Measurements from ENCODE around the gene DUSP5. TPM values are rescaled to one million over a fixed set of nuclear protein-coding genes. Genes with fewer than 3 reads are reported as not detected.

DUSP5 gene
- total and polyA plus RNA-seq, 2 of the 4 experiments (the other 2 are of a cell fraction): 42.1 to 48.1 TPM

- BruUV-seq (replicated peaks): no TSS peak
- no peak overlapping the region for H2BK5ac ChIP-seq (ENCODE audit: low read depth, low read length, poor library complexity, severe bottlenecking)
- intact Hi-C loops (cut with micrococcal nuclease): no loop called here
- peaks cover 7% of the 10 kb centered on the region; the same call in 1 of the 2 replicates for H4K20me1 ChIP-seq (ENCODE audit: insufficient read depth, low read length)
- H2AK5ac ChIP-seq (ENCODE audit: low read depth, low read length): peak overlapping the region; percentile 49; the same call in 1 of the 2 replicates
- no peak overlapping the region for H3K9ac ChIP-seq (ENCODE audit: low read depth, low read length)
- H3K4me3 ChIP-seq (ENCODE audit: insufficient read depth, low read depth, low read length): no peak overlapping the region
- 100% methylated on average over 1 of the region's 3 CpGs; no CpG with 5 or more reads in 1 of the 2 experiments for WGBS, 2 experiments (ENCODE audit: extremely low coverage in 2 of 2, insufficient read length in 1 of 2)
- H3K79me1 ChIP-seq (ENCODE audit: low read depth in 1 of 2, low read length in 2 of 2): peaks cover 0 to 28% of the 10 kb centered on the region in 2 experiments; a peak in 2 of 4 replicates
- H3K4me1 ChIP-seq (ENCODE audit: control insufficient read depth, insufficient read depth, low read length): peaks cover 18% of the 10 kb centered on the region
- H2BK15ac ChIP-seq (ENCODE audit: low read depth, low read length): no peak overlapping the region
- dilution Hi-C loops (cut with HindIII; ENCODE audit: low sequenced_read_pairs, unreplicated experiment): no loop called here
- H3K27ac ChIP-seq (ENCODE audit: insufficient read depth, low read length): no peak overlapping the region
- no peak overlapping the region for H2BK20ac ChIP-seq (ENCODE audit: low read depth, low read length)
- H3K4me2 ChIP-seq (ENCODE audit: low read depth, low read length): no peak overlapping the region
- DNase-seq (no peak), ATAC-seq (ENCODE audit: low read depth) (no peak)
- no peak overlapping the region for H2BK120ac ChIP-seq (ENCODE audit: low read depth, low read length)
- no peak for TF ChIP-seq MAZ (IDR thresholded peaks at IDR 0.05; ENCODE audit: borderline replicate concordance, low read depth, low read length)
- TF ChIP-seq BHLHE40 (IDR thresholded peaks at IDR 0.05; ENCODE audit: low read depth, low read length): no peak
- TF ChIP-seq SMC3 (IDR thresholded peaks at IDR 0.05; ENCODE audit: low read depth, low read length): no peak
- no peak for TF ChIP-seq RCOR1 (IDR thresholded peaks at IDR 0.05; ENCODE audit: insufficient replicate concordance, low read length)
- no peak for TF ChIP-seq FOS (IDR thresholded peaks at IDR 0.05; ENCODE audit: low read depth, low read length)
- TF ChIP-seq ELK1 (IDR thresholded peaks at IDR 0.05; ENCODE audit: borderline replicate concordance, low read depth, low read length): no peak
- 0 out of 2 replicates have a peak, but pooled peaks have one; percentile 1 for TF ChIP-seq POLR2A (IDR thresholded peaks at IDR 0.05; ENCODE audit: low read depth, low read length)
- no peak for TF ChIP-seq RFX5 (IDR thresholded peaks at IDR 0.05; ENCODE audit: low read depth, low read length)
- no peak overlapping the region for H3K14ac ChIP-seq (replicated peaks; ENCODE audit: low read depth, low read length)
- no peaks in the 10 kb centered on the region for H3K9me3 ChIP-seq (ENCODE audit: control insufficient read depth, insufficient read depth, low read length)
- no peak overlapping the region for H3K23ac ChIP-seq (ENCODE audit: low read depth, low read length)
- H3K36me3 ChIP-seq (ENCODE audit: control insufficient read depth, insufficient read depth, low read length): no peaks in the 10 kb centered on the region
- H4K5ac ChIP-seq (ENCODE audit: low read depth, low read length): no peak overlapping the region
- H2AFZ ChIP-seq (replicated peaks; ENCODE audit: low read length, poor library complexity): no peak overlapping the region
- in situ Hi-C loops (cut with MboI; ENCODE audit: low sequenced_read_pairs): no loop called here
- peak overlapping the region; percentile 11; the same call in 1 of the 2 replicates for H3K4ac ChIP-seq (ENCODE audit: low read depth, low read length)
- no peak overlapping the region for H4K91ac ChIP-seq (ENCODE audit: insufficient read depth, low read depth, low read length)
- H2AK9ac ChIP-seq (replicated peaks; ENCODE audit: low read depth, low read length, poor library complexity): no peak overlapping the region
- no peak overlapping the region for H4K8ac ChIP-seq (ENCODE audit: low read depth in 2 of 2, low read length in 2 of 2)
- ChIA-PET CTCF (no interaction called here), POLR2A (ENCODE audit: unreplicated experiment) (no interaction called here)
- H3K18ac ChIP-seq (ENCODE audit: low read depth, low read length): no peak overlapping the region
- no peak overlapping the region for H3K56ac ChIP-seq (ENCODE audit: extremely low read depth, insufficient read depth, low read length)
- H3K27me3 ChIP-seq (ENCODE audit: control insufficient read depth, insufficient read depth, low read length): no peaks in the 10 kb centered on the region
- peaks cover 36% of the 10 kb centered on the region for H3K9me1 ChIP-seq (ENCODE audit: insufficient read depth, low read length)
Measured at GRCh38 chr10:110524179-110524858, 26.6 kb downstream of the DUSP5 start.
